GM18858 (cell line): Measurements from ENCODE around the gene GP1BA.
"Not testable (repeated sequence)": the region's sequence is repeated elsewhere in the genome, so short reads cannot be mapped to it uniquely, and the experiment has no call there.

Experiments
- ATAC-seq: cut with Tn5 transposase; IDR thresholded peaks from one replicate; pipeline ENCODE4 v1.9.1; 2021; ENCODE audit not compliant: unreplicated experiment

GP1BA gene

DNA sequence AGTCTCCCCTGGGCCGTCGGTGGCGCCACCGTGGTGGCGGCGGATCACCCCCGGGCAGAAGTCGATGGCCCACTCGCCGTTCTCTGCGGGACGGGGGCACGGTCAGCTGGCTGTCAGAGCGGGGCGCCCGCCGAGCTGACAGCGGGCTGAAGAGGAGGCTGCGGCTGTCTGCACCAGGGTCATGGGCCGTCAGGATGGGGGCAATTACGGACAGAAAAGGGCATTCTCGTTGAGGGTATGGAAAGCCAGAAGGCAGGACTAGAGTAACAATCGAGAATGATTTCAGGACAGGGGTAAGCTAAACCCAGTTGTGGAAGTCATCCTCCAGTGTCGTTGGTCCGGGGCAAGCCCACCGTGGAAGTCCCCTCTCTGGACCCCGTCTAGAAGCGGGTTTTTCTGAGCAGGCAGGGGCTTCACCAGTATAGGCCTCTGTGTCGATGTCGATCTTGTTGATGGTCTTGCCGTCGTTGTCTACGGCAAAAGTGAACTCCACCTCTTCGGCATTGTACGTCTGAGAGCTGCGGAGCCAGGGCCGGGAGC is 30.9 kb upstream of the GP1BA start:
- ATAC-seq = no peak

GRCh38 chr17:4901648-4902344 is 30.3 kb upstream of the GP1BA start:
- no peak for ATAC-seq

GRCh38 chr17:4902540-4902939 is 29.5 kb upstream of the GP1BA start:
- no peak for ATAC-seq

DNA sequence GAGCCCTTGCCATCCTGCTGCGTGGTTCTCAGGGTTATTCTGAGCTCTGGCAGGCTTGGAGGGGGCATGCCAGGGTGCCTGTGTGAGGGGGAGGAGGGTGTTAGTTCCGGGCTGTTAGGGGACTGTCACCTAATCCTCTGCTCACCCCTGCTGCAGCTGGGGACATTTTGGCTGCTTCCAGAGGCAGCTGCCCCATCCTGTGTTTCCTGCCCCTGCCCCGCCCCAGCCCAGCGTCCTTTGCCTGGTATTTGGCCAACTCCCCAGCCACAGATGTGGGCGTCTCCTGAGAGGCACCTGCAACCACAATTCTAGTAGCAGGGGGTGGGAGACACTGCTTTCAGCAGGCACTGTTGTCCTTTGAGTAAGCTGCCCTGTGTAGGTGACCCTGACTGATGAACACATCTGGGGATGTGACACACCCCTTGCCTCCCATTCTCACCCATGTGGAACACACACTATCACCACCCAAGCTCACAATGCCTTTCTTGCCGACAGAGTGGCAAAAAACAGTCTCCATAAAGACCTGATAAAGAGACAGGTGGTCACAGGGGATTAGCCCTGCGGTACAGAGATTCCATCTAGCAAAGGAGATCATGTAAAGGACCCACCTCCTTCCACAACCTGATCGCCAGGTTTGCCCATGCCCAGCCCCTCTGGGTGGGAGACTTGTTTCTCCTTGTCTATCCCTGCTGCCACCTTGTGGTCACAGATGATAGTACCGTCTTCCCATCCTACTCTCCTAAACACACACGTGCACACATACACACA is 28.8 kb upstream of the GP1BA start, which contains the start of gene CHRNE:
TSS of gene CHRNE (minus strand) at position 48 of the 768 bp plus-strand sequence. CDS start at position 13, 35 bp downstream.
- no peak for ATAC-seq

DNA sequence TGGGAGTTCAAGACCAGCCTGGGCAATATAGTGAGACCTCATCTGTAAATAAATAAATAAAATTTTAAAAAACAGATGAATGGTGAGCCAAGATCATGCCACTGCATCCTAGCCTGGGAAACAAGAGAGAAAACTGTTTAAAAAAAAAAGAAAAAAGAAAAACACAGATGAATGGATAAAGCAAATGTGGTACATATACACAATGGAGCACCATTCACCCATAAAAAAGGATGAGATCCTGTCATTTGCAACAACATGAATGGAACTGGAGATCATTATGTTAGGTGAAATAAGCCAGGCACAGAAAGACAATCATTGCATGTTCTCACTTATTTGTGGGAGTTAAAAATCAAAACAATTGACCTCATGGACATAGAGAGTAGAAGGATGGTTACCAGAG is 25.4 kb upstream of the GP1BA start:
- not testable (repeated sequence) for ATAC-seq

DNA sequence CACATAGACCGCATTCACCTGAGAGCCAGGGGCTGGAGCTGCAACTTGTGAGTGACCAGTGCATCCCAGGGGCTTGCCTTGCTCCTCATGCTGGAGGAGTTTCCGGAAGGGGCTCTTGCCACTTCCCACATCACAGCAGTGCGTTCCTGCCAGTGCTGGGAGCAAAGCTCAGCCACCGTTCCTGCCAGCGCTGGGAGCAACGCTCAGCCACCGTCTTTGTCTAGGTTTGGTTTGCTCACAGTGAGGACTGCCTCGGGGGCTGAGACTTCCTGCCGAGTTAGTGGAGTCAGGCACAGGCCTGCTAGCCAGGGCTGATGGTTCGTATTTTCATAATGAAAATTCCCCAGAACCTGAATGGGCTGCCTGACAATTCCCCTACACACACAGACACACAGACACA is 23.8 kb upstream of the GP1BA start:
- no peak for ATAC-seq

- ATAC-seq = no peak
Observed at GRCh38 chr17:4908711-4909496, 23.2 kb upstream of the GP1BA start.

GRCh38 chr17:4913994-4914393 is 18.1 kb upstream of the GP1BA start:
- ATAC-seq = no peak

GRCh38 chr17:4914551-4914950 is 17.5 kb upstream of the GP1BA start:
- ATAC-seq = not testable (repeated sequence)

DNA sequence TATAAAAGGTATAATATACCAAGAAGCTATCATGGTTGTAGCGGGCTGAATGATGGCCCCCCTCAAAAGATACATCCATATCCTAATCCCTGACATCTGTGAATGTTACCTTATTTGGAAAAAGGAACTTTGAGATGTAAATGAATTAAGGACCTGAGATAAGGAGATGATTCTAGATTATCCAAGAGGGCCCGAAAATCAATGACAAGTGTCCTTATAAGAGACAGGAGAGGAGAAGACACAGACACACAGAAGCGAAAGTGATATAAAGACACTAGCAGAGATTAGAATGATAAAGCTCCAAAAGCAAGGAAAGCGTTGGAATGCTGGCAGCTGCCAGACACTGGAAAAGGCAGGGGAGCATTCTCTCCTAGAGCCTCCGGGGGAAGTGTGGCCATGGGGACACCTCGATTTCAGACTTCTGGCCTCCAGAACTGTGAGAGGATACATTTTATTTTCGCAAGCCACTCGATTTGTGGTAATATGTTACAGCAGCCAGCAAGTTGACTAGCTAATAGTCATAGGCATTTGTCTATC is 12.5 kb upstream of the GP1BA start:
- no peak for ATAC-seq

DNA sequence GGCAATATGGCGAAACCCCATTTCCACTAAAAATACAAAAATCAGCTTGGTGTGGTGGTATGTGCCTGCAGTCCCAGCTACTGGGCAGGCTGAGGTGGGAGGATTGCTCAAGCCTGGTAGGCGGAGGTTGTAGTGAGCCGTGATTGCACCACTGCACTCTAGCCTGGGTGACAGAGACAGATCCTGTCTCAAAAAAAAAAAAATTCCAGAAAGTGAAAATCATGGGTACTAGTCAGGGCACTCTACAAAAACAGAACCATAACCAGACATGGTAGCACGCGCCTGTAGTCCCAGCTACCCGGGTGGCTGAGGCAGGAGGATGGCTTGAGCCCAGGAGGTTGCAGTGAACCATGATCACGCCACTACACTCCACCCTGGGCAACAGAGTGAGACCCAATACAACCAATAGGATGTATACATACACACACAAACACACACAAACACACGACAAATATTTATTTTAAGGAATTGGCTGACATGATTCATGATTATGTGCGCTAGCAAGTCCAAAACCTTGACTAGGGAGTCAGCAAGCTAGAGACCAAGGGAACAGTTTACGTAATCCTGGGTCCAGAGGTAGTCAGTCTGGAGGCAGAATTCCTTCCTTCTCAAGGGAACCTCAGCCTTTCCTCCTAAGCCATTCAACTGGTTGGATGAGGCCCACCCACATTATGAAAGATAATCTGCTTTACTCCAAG is 11.6 kb upstream of the GP1BA start:
- no peak for ATAC-seq

- no peak for ATAC-seq
Observed at GRCh38 chr17:4921320-4921719, 10.8 kb upstream of the GP1BA start.

DNA sequence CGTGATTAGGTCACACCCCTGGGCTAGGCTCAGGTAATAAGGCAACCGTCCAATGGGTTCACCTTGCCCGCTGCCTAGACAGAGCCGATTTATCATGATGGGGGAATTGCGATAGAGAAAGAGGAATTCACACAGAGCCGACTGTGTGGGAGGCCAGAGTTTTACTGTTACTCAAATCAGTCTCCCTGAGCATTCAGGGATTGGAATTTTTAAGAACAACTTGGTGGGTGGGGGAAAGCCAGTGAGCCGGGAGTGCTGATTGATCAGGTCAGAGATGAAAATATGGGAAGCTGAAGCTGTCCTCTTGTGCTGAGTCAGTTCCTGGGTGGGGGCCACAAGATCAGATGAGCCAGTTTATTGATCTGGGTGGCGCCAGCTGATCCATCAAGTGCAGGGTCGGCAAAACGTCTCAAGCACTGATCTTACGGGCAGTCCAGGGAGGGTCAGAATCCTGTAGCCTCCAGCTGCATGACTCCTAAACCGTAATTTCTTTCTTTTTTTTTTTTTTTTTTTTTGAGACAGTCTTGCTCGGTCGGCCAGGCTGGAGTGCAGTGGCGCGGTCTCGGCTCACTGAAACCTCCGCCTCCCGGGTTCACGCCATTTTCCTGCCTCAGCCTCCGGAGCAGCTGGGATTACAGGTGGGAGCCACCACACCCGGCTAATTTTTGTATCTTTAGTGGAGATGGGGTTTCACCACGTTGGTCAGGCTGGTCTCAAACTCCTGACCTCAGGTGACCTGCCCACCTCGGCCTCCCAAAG is 5.3 kb upstream of the GP1BA start:
- not testable (repeated sequence) for ATAC-seq

- no peak for ATAC-seq
Observed at GRCh38 chr17:4928881-4929280, 3.2 kb upstream of the GP1BA start.

- no peak for ATAC-seq
Observed at GRCh38 chr17:4932756-4933155, 679 bp downstream of the GP1BA start.

GRCh38 chr17:4933646-4934045 is 1.6 kb downstream of the GP1BA start:
- no peak for ATAC-seq

- ATAC-seq = no peak
Observed at GRCh38 chr17:4934173-4934979, 2.3 kb downstream of the GP1BA start.

DNA sequence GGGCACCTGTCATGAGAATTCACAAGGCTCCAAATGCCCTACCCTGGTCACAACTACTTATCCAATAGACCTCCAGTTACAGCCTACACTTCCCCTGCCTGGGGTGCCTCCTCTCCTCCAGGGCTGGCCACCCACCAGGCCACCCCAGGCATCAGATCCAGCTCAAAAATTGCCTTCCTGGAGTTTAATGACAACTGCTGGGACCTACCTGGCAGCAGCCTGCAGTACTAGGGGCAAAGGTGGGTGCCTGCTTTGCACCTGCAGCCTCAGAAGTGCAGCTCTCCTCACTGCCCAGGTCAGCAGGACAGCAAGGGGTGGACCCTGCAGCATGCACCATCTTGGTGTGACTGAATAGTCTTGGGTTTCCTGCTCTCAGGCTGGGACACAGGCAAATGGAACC is 3.6 kb downstream of the GP1BA start:
- ATAC-seq = no peak

DNA sequence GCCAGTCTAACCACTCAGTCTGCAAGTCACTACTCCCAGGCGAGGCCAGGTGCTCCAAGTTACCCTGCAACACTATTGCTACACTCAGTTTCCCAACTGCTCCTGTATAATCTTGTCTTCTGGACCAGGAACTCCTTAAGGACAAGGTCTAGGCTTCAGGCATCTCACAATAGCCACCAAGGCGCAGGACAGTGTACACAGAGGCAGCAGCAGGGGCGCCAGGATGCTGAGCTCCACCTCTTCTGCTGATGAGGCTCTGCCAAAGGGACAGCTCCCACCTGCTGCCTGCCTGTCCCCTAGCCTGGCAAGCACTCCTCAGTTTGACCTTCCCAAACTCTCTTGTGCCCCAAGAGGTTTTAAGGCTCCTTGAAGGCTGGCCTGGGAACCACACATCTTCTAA is 4.4 kb downstream of the GP1BA start:
- ATAC-seq = no peak
